ENCODE results near the gene UBE3B.

Gene UBE3B

GRCh38 chr12:109578330-109578927 lies 101.0 kb downstream of the UBE3B start:
- no peak for DNase-seq

GRCh38 chr12:109579639-109580038 lies 102.2 kb downstream of the UBE3B start:
- DNase-seq, result no peak

GRCh38 chr12:109580272-109580671 lies 102.8 kb downstream of the UBE3B start:
- no peak for DNase-seq

GRCh38 chr12:109580684-109581333 lies 103.4 kb downstream of the UBE3B start:
- no peak for DNase-seq

- DNase-seq, result no peak
Measured at GRCh38 chr12:109581334-109581691, 103.9 kb downstream of the UBE3B start.

- DNase-seq, result no peak
Measured at GRCh38 chr12:109581856-109582255, 104.4 kb downstream of the UBE3B start.

- no peak for DNase-seq
Measured at GRCh38 chr12:109582636-109583035, 105.2 kb downstream of the UBE3B start.

- no peak for DNase-seq
Measured at GRCh38 chr12:109583733-109584132, 106.3 kb downstream of the UBE3B start.

Data from effector CD8-positive, alpha-beta T cell (primary cell).